Measurements from ENCODE around the gene IER3IP1. TPM values are rescaled to one million over a fixed set of nuclear protein-coding genes. Genes with fewer than 3 reads are reported as not detected.

IER3IP1 gene
- polyA plus RNA-seq (2011; rRNA removed) (11.1 and 31.7 TPM in 2 replicates), polyA minus RNA-seq (2011; rRNA and poly(A)+ RNA removed) (8.7 and 12.7 TPM in 2 replicates)

GRCh38 chr18:47175898-47176575 lies at the start of gene IER3IP1:
Gene IER3IP1, minus strand, starts transcription at chr18:47176364. Its CDS starts 87 bp downstream, at chr18:47176277.
- Histone ChIP-seq H3K36me3 (ENCODE audit: control insufficient read depth, insufficient read depth, low read length) (no peaks in the 10 kb centered on the region), H3K4me3 (ENCODE audit: low read depth, low read length) (peak within 1 kb of the TSS; percentile 95), H3K27me3 (ENCODE audit: control insufficient read depth, insufficient read depth, low read length) (peaks cover 1% of the 10 kb centered on the region; the same call in 1 of the 2 replicates)
- POLR2A ChIA-PET, result no interaction called here
- peak; percentile 21; the same call in 1 of the 2 replicates for TF ChIP-seq CTCF (IDR thresholded peaks at IDR 0.05; ENCODE audit: insufficient read depth, low read depth, low read length)
- peak; percentile 49 for DNase-seq (ENCODE audit: low read depth)
- CTCF ChIA-PET, result no interaction called here

- peak; percentile 58 for TF ChIP-seq CTCF (IDR thresholded peaks at IDR 0.05; ENCODE audit: insufficient read depth, low read depth, low read length)
- peak; percentile 4 for DNase-seq (ENCODE audit: low read depth)
- peaks cover 5% of the 10 kb centered on the region for H3K27me3 ChIP-seq (ENCODE audit: control insufficient read depth, insufficient read depth, low read length)
- no peaks in the 10 kb centered on the region for H3K36me3 ChIP-seq (ENCODE audit: control insufficient read depth, insufficient read depth, low read length)
- H3K4me3 ChIP-seq (ENCODE audit: low read depth, low read length), result no peak overlapping the region
- CTCF ChIA-PET, result interaction anchor here (0.9 to 3.9 kb wide), 13 partner anchors 9 to 539 kb away, joined by 3 to 61 read pairs (median 4); no protein-coding TSS in a partner anchor
- POLR2A ChIA-PET, result no interaction called here
Measured at GRCh38 chr18:47215554-47216138, 39.5 kb upstream of the IER3IP1 start.

GRCh38 chr18:47209171-47209570 lies 33.0 kb upstream of the IER3IP1 start:
- no peak overlapping the region for H3K4me3 ChIP-seq (ENCODE audit: low read depth, low read length)
- DNase-seq (ENCODE audit: low read depth), result no peak
- TF ChIP-seq CTCF (IDR thresholded peaks at IDR 0.05; ENCODE audit: insufficient read depth, low read depth, low read length), result no peak
- H3K27me3 ChIP-seq (ENCODE audit: control insufficient read depth, insufficient read depth, low read length), result peaks cover 3% of the 10 kb centered on the region
- ChIA-PET POLR2A (no interaction called here), CTCF (interaction anchor here (0.8 to 2.3 kb wide), 3 partner anchors 21 to 540 kb away, joined by 3 to 13 read pairs (median 9); no protein-coding TSS in a partner anchor)
- no peaks in the 10 kb centered on the region for H3K36me3 ChIP-seq (ENCODE audit: control insufficient read depth, insufficient read depth, low read length)

- TF ChIP-seq CTCF (IDR thresholded peaks at IDR 0.05; ENCODE audit: insufficient read depth, low read depth, low read length), result no peak
- POLR2A ChIA-PET, result no interaction called here
- Histone ChIP-seq H3K4me3 (ENCODE audit: low read depth, low read length) (no peak overlapping the region), H3K27me3 (ENCODE audit: control insufficient read depth, insufficient read depth, low read length) (peaks cover 3% of the 10 kb centered on the region), H3K36me3 (ENCODE audit: control insufficient read depth, insufficient read depth, low read length) (no peaks in the 10 kb centered on the region)
- CTCF ChIA-PET, result interaction anchor here (1.0 to 1.2 kb wide), 2 partner anchors 9 to 96 kb away, joined by 3 read pairs; no protein-coding TSS in a partner anchor
- no peak for DNase-seq (ENCODE audit: low read depth)
Measured at GRCh38 chr18:47206945-47207637, 30.9 kb upstream of the IER3IP1 start.
